Right lobe of liver (tissue), 4 donors: ENCODE data around the gene JAK3.

Source experiments
- CTCF ChIP-seq, 4 donors: fragments of 200-600 bp in 3 of 4; fragments of 450-650 bp in 1 of 4; IDR thresholded peaks; one replicate each; pipeline versions ENCODE4 v1.5.1 to v1.8.0; 2016 to 2022; ENCODE audit warnings: antibody characterized with exemption in 4 of 4, mild to moderate bottlenecking in 2 of 4
- POLR2A ChIP-seq: fragments of 450-650 bp; IDR thresholded peaks from one replicate; pipeline ENCODE4 v1.6.1; 2017; ENCODE audit warnings: antibody characterized with exemption, mild to moderate bottlenecking
- donor health status: DM: no; HTN: no; CAD: no.
- donor health status: DM: no; HTN: no; CAD: no.
- donor health status: DM: no; HTN: yes; CAD: no.

GRCh38 chr19:17889609-17890214 lies 41.9 kb upstream of the JAK3 start:
- TF ChIP-seq CTCF (IDR thresholded peaks at IDR 0.05) (no peak), POLR2A (no peak)
